ENCODE results near the gene GOSR1. TPM values are rescaled to one million over a fixed set of nuclear protein-coding genes. Genes with fewer than 3 reads are reported as not detected.

The GOSR1 gene
- polyA plus RNA-seq, 3 donors from 2014 or later = 28.1 to 56.8 (median 52.5) TPM

DNA sequence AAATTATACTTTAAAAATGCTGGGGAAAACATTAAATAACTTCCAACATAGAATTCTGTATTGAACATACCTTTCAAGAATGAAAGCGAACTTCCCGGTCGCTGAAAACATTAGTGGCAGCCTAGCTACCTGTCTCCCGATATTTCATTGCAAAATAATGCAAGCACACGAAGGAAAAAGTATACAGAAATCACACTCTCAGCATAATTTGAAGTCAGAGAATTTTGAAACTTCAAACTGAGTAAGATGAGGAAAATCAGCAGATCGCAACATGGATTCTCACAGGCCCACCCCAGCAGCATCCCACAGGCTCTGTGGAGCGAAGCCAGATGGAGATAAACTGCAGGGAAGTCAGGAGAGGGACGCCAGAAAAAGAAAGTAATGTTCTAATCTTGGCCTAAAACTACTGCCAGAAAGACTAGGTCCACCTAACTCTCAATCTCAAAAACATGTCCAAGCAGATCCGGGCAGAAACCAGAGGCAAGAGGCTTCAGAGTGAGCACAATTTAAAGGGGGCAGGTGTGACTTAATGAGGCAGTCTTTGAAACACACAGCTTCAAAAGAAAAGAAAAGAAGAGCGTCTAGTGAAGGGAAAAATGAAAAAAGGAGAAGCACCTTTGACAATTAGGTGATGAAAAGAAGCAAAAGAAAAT, 4.8 kb upstream of the GOSR1 start:
- Mint-ChIP-seq H3K27ac (no peak overlapping the region), H3K4me1 (peaks cover 16 to 18% of the 10 kb centered on the region in 2 donors), H3K9me3 (no peaks in the 10 kb centered on the region), H3K4me3 (no peak overlapping the region), H3K27me3 (ENCODE audit: low read depth in 3 of 3) (peaks cover 2 to 6% (median 4%) of the 10 kb centered on the region in 3 donors), H3K36me3 (no peaks in the 10 kb centered on the region)
- no peak for DNase-seq

DNA sequence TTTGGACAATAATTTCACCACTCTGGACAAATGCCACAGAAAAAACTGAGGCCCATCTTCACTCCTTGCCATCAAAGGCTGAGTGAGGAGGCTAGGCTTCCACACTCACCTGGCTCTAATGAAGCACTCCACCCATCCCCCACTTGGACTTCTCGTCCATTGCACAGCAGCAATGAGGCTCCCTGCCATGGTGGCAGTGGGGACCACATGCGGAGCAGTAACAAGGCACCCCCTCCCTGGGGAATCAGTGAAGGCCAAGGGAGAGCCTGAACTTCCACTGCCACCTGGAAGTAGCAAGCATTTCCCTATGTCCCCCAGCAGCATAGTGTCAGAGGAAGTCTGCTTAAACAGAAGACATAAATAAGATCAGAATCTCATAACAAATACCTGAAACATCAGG, 2.0 kb upstream of the GOSR1 start:
- Mint-ChIP-seq H3K9me3 (no peaks in the 10 kb centered on the region), H3K36me3 (no peaks in the 10 kb centered on the region), H3K27me3 (ENCODE audit: low read depth in 3 of 3) (peaks cover 4 to 6% (median 5%) of the 10 kb centered on the region in 3 donors), H3K4me1 (peaks cover 29 to 40% of the 10 kb centered on the region in 2 donors), H3K27ac (peak overlapping the region in 1 of 6 donors; percentile 96), H3K4me3 (no peak overlapping the region)
- no peak for DNase-seq

DNA sequence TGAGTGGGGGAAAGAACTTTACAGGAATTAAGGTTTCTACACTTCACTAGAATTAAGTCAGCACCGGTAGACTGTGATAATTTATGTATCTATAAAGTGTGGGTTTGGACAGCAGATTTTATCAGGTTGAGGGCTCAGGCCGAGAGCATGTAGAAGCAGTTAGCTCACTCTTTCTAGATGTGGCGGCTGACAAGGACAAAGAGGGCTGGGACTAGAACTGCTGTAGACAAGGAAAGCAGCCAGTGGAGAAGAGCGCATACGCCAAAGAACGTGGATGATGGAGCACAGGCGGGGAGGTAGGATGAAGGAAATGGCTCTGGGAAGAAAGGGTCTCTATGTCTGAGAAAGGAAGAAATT, 504 bp upstream of the GOSR1 start:
- peak overlapping the region; percentile 95 to 99 (median 98) for H3K4me3 Mint-ChIP-seq
- peak overlapping the region; percentile 93 to 99 (median 98) for H3K27ac Mint-ChIP-seq
- no peak for DNase-seq
- H3K9me3 Mint-ChIP-seq = no peaks in the 10 kb centered on the region
- H3K4me1 Mint-ChIP-seq = peaks cover 29 to 50% of the 10 kb centered on the region in 2 donors
- peaks cover 0 to 7% (median 5%) of the 10 kb centered on the region in 3 donors for H3K36me3 Mint-ChIP-seq
- H3K27me3 Mint-ChIP-seq (ENCODE audit: low read depth in 3 of 3) = peaks cover 4 to 6% (median 5%) of the 10 kb centered on the region in 3 donors

DNA sequence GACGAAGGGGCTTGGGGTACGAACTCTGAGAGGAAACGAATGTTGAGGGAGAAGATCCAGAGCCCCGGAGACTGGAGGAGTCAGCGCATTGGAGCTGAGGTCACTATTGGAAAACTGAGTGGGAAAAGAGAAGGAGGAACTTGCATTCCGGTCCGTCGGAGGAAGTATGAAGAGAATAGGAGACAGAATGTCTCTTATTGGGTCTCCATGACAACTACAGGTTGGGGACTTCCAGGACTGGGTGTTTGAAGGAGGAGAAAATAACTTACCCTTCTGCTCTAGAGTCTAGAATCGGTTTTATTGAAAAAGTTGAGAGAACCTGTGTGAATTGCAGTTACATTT, 537 bp downstream of the GOSR1 start:
- peaks cover 4 to 6% (median 5%) of the 10 kb centered on the region in 3 donors for H3K27me3 Mint-ChIP-seq (ENCODE audit: low read depth in 3 of 3)
- peaks cover 29 to 55% of the 10 kb centered on the region in 2 donors for H3K4me1 Mint-ChIP-seq
- peak overlapping the region; percentile 95 to 99 (median 98) for H3K4me3 Mint-ChIP-seq
- peak overlapping the region; percentile 93 to 99 (median 98) for H3K27ac Mint-ChIP-seq
- peak; percentile 12 to 19 (median 15) for DNase-seq
- peaks cover 1 to 7% (median 7%) of the 10 kb centered on the region in 3 donors for H3K36me3 Mint-ChIP-seq
- H3K9me3 Mint-ChIP-seq = no peaks in the 10 kb centered on the region

DNA sequence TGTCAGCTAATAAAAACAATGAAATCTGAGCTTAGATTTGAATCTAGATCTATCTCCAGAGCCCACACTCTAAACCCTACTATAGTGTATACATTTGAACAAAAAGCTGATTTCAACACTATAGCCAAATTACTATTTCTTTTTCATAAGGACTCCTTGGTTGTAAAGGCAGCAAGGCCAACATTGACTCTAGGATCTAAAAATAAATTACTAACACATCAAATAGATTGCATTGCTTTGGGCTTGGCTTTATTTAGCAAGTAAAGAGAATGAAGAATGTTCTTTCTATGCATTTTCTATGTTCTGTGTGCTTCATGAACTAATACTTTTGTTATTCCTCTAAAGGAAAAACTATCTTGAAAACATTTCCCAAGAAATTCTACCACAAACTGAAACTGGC, 5.3 kb downstream of the GOSR1 start:
- Mint-ChIP-seq H3K4me1 (peaks cover 13 to 46% of the 10 kb centered on the region in 2 donors), H3K27ac (no peak overlapping the region), H3K27me3 (ENCODE audit: low read depth in 3 of 3) (peaks cover 0 to 2% (median 0%) of the 10 kb centered on the region in 3 donors), H3K36me3 (peaks cover 27 to 39% (median 29%) of the 10 kb centered on the region in 3 donors), H3K4me3 (no peak overlapping the region), H3K9me3 (no peaks in the 10 kb centered on the region)
- no peak for DNase-seq

DNA sequence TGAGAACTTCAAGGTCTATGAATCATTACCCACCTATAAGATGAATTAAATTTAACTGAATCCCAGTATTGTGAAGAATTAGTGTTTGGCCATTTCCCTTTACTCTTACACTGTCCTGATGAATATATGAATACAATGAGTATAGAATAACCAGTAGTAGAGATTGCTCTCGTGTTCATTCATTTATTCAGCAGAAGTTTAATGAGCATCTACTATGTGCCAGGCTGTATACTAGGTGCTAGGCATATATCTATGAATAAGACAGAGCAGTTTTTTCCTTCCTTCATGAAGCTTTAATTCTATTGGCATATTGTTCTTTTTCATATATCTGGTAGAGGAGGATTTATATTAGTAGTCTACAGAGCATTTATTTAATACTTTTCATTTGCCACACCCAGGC, 6.0 kb downstream of the GOSR1 start:
- Mint-ChIP-seq H3K4me1 (peaks cover 7 to 40% of the 10 kb centered on the region in 2 donors), H3K9me3 (no peaks in the 10 kb centered on the region), H3K36me3 (peaks cover 27 to 39% (median 29%) of the 10 kb centered on the region in 3 donors), H3K27me3 (ENCODE audit: low read depth in 3 of 3) (no peaks in the 10 kb centered on the region), H3K4me3 (no peak overlapping the region), H3K27ac (no peak overlapping the region)
- no peak for DNase-seq

DNA sequence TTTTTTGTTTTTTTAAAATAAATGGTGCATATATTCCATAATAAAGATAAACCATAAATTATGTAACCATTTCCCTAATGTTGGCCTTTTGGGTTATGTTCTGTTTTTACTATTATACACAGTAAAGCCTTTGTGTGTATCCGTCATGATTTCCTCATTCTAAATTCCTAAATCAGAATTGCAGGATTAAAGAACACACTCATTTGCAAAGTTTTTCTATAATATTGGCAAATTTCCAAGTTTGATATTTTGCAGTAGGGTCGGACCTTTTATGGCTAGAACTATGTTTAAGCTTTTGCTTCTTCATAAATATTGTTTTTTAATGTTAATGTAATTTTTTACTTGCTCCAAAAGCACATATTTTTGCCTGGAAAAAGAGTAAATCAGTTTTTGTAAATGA, 16.6 kb downstream of the GOSR1 start:
- H3K4me3 Mint-ChIP-seq = no peak overlapping the region
- H3K27me3 Mint-ChIP-seq (ENCODE audit: low read depth in 3 of 3) = peaks cover 0 to 2% (median 0%) of the 10 kb centered on the region in 3 donors
- no peaks in the 10 kb centered on the region for H3K9me3 Mint-ChIP-seq
- DNase-seq = no peak
- peaks cover 0 to 6% of the 10 kb centered on the region in 2 donors for H3K4me1 Mint-ChIP-seq
- peaks cover 25 to 50% (median 32%) of the 10 kb centered on the region in 3 donors for H3K36me3 Mint-ChIP-seq
- no peak overlapping the region for H3K27ac Mint-ChIP-seq

DNA sequence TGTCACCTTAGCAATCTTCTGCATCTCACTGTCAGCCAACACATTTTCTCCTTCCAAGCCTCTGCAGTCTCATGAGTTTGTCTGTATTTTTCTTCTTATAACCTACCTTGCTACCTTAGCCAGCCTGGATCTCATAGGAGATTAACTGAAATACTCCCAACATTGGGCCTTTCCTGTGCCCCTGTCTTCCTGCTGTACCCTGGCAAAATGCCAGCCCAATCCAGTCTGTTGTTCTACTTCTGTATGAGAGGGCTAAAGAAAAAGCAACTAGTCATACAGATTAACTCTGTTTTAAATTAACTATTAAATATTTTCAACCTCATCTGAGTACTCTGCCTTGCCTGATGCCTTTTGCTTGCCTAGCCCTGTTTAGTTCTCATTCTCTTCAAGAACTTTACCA, 18.4 kb downstream of the GOSR1 start:
- peaks cover 3 to 11% of the 10 kb centered on the region in 2 donors for H3K4me1 Mint-ChIP-seq
- peak overlapping the region in 1 of 6 donors; percentile 6 for H3K27ac Mint-ChIP-seq
- H3K36me3 Mint-ChIP-seq = peaks cover 21 to 53% (median 30%) of the 10 kb centered on the region in 3 donors
- peaks cover 0 to 2% (median 0%) of the 10 kb centered on the region in 3 donors for H3K27me3 Mint-ChIP-seq (ENCODE audit: low read depth in 3 of 3)
- H3K9me3 Mint-ChIP-seq = no peaks in the 10 kb centered on the region
- H3K4me3 Mint-ChIP-seq = no peak overlapping the region
- DNase-seq = no peak

DNA sequence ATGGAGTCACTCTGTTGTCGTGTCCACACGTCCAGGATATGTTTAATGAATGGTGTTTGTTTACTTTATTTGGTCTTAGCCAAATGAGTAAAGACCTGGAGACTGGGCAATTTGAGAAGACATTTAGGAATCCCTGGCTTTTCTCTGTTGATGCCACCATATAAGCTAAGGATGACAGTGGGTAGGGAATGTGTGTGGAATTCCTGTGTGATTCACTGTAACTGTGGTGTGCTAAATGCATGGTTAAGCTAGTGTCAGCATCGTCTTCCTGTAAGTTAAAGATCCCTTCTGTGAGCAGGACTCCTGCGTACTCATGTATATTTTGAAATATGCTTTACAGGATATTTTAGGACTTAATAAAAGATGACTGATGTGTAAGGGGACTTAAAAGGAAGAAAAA, 26.4 kb downstream of the GOSR1 start:
- no peak overlapping the region for H3K27ac Mint-ChIP-seq
- H3K27me3 Mint-ChIP-seq (ENCODE audit: low read depth in 3 of 3) = no peaks in the 10 kb centered on the region
- H3K9me3 Mint-ChIP-seq = no peaks in the 10 kb centered on the region
- H3K4me3 Mint-ChIP-seq = no peak overlapping the region
- H3K4me1 Mint-ChIP-seq = peaks cover 3 to 13% of the 10 kb centered on the region in 2 donors
- H3K36me3 Mint-ChIP-seq = peaks cover 3 to 32% (median 12%) of the 10 kb centered on the region in 3 donors
- no peak for DNase-seq

DNA sequence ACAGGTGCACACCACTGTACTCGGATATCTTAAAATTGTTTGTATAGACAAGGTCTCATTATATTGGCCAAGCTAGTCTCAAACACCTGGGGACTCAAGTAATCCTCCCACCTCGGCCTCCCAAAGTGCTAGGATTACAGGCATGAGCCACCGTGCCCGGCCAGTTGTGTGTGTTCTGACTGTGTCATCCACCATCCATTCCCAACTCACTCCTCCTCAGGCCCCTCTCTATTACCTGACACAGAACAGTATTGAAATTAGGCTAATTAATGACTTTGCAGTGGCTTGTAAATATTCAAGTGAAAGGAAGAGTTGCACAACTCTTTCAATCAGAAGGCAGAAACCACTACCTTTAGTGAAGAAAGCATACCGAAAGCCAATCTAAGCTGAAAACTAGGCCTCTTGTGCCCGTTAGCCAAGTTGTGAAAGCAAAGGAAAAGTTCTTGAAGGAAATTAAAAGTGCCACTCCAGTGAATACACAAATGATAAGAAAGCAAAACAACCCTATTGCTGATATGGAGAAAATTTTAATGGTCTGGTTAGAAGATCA, 28.7 kb downstream of the GOSR1 start:
- Mint-ChIP-seq H3K4me1 (peaks cover 0 to 6% of the 10 kb centered on the region in 2 donors), H3K4me3 (no peak overlapping the region), H3K9me3 (no peaks in the 10 kb centered on the region), H3K36me3 (peaks cover 3 to 24% (median 7%) of the 10 kb centered on the region in 3 donors), H3K27me3 (ENCODE audit: low read depth in 3 of 3) (no peaks in the 10 kb centered on the region), H3K27ac (peak overlapping the region in 1 of 6 donors; percentile 12)
- DNase-seq = no peak

DNA sequence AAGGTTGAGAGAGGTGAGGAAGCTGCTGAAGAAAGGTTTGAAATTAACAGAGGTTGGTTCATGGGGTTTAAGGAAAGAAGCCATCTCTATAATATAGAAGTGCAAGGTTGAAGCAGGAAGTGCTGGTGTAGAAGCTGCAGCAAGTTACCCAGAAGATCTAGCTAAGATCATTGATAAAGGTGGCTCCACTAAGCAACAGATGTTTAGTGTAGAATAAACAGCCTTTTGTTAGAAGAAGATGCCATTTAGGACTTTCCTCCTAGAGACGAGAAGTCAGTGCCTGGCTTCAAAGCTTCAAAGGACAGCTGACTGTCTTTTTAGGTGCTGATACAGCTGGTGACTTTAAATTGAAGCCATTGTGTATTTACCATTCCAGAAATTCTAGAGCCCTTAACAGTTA, 29.3 kb downstream of the GOSR1 start:
- Mint-ChIP-seq H3K4me3 (no peak overlapping the region), H3K27ac (peak overlapping the region in 2 of 6 donors; percentile 12 to 56), H3K9me3 (no peaks in the 10 kb centered on the region)

DNA sequence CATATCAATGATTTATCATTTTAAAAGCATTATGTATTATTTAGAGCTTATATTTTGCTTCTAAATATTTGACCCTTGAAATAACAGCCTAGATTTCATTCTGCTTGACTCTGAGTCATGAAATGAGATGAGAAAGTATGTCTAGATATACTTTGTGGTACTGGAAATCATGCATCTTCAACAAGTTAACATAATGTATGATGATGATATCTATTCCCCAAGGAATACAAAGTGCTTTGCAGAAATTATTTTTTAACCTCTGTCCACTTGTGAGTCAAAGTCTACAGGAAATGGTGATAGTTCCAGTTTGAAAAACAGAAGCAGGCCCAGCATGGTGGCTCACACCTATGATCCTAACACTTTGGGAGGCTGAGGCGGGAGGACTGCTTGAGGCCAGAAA, 36.1 kb downstream of the GOSR1 start:
- Mint-ChIP-seq H3K27ac (no peak overlapping the region), H3K4me1 (peaks cover 2 to 7% of the 10 kb centered on the region in 2 donors), H3K27me3 (ENCODE audit: low read depth in 3 of 3) (no peaks in the 10 kb centered on the region), H3K36me3 (peaks cover 2 to 28% (median 7%) of the 10 kb centered on the region in 3 donors), H3K9me3 (no peaks in the 10 kb centered on the region), H3K4me3 (no peak overlapping the region)
- DNase-seq = no peak

More for the DNA sequence above, 29.3 kb downstream of the GOSR1 start:
- no peaks in the 10 kb centered on the region for H3K27me3 Mint-ChIP-seq (ENCODE audit: low read depth in 3 of 3)
- DNase-seq = no peak
- H3K36me3 Mint-ChIP-seq = peaks cover 0 to 20% (median 7%) of the 10 kb centered on the region in 3 donors
- peaks cover 0 to 6% of the 10 kb centered on the region in 2 donors for H3K4me1 Mint-ChIP-seq

DNA sequence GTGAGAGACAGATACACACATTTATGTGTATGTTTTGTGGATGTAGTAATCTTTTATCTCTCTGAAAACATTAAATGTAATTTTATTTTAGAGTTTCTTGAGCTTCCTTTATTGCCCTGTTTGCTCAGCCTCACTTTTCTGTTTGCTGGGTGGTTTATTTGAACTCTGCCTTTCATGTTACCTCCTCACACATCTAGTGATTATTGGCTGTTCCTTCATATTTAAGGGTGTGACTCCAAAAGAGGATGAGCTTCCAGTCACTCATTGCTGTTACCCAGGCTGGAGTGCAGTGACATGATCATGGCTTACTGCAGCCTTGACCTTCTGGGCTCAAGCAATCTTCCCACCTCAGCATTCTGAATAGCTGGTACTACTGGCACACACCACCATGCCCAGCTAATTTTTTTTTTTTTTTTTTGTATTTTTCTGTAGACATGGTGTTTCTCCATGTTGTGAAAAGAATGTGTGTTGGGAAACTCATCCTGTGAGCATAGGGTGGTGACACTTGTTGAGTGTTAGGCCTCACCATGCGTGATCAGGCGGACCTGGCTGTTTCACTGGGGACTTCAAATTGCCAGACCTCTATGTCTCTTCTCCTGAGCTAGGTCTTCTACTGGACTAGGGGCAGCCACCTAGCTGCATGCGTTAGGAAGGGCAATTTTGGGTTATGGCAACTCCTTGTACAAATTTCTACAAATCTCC, 37.8 kb downstream of the GOSR1 start:
- no peak overlapping the region for H3K27ac Mint-ChIP-seq
- DNase-seq = no peak
- no peaks in the 10 kb centered on the region for H3K9me3 Mint-ChIP-seq
- H3K27me3 Mint-ChIP-seq (ENCODE audit: low read depth in 3 of 3) = no peaks in the 10 kb centered on the region
- peaks cover 2 to 7% of the 10 kb centered on the region in 2 donors for H3K4me1 Mint-ChIP-seq
- H3K4me3 Mint-ChIP-seq = no peak overlapping the region
- H3K36me3 Mint-ChIP-seq = peaks cover 8 to 31% (median 12%) of the 10 kb centered on the region in 3 donors

DNA sequence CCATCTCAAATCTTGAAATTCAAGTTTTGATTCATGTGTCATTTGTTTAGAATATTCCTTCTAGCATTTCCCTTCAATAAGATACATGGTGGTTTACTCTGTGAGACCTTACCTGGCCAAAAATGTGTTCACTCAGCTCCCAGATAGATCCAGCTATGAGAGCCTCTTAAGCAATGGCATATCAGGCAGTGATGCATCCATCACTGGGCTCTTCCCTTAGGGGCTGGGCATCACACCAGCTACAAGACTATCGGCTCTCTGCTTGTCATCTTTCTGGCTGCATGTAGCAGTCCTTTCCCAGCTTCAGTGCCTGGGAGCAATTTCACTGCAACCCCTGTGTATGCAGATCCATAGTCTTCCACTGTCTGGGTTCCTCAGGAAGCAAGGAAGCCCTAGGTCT, 40.6 kb downstream of the GOSR1 start:
- Mint-ChIP-seq H3K27ac (peak overlapping the region in 1 of 6 donors; percentile 9), H3K4me1 (peaks cover 2 to 7% of the 10 kb centered on the region in 2 donors), H3K4me3 (no peak overlapping the region), H3K36me3 (peaks cover 11 to 49% (median 21%) of the 10 kb centered on the region in 3 donors), H3K9me3 (no peaks in the 10 kb centered on the region), H3K27me3 (ENCODE audit: low read depth in 3 of 3) (no peaks in the 10 kb centered on the region)
- DNase-seq = no peak

Measured in immature natural killer cell (primary cell).